ENCODE measurements around the gene MRPL21.

GRCh38 chr11:68948496-68948895 is 44.9 kb upstream of the MRPL21 start:
- TF ChIP-seq POLR2A (IDR thresholded peaks at IDR 0.05), result no peak
- TF ChIP-seq CTCF (IDR thresholded peaks at IDR 0.05 in 4 of 5, conservative IDR thresholded peaks at IDR 0.05 in 1 of 5), result no peak

All from gastrocnemius medialis (tissue), 4 donors.